GM18907 (cell line): ENCODE measurements around the gene AMIGO2.

Experiments
- ATAC-seq: cut with Tn5 transposase; IDR thresholded peaks from one replicate; pipeline ENCODE4 v1.9.1; 2021; ENCODE audit warnings: mild to moderate bottlenecking, moderate library complexity; ENCODE audit not compliant: unreplicated experiment

The AMIGO2 gene

GRCh38 chr12:47038270-47038748, 41.5 kb downstream of the AMIGO2 start:
- ATAC-seq, result no peak

GRCh38 chr12:47035484-47035883, 44.3 kb downstream of the AMIGO2 start:
- no peak for ATAC-seq

- no peak for ATAC-seq
Observed at GRCh38 chr12:47034661-47035060, 45.1 kb downstream of the AMIGO2 start.

GRCh38 chr12:47033789-47034555, 45.8 kb downstream of the AMIGO2 start:
- ATAC-seq, result no peak

GRCh38 chr12:47033081-47033480, 46.7 kb downstream of the AMIGO2 start:
- ATAC-seq, result no peak

GRCh38 chr12:47032644-47033043, 47.1 kb downstream of the AMIGO2 start:
- ATAC-seq, result no peak

- no peak for ATAC-seq
Observed at GRCh38 chr12:47029903-47030302, 49.9 kb downstream of the AMIGO2 start.

- ATAC-seq, result no peak
Observed at GRCh38 chr12:47028981-47029708, 50.6 kb downstream of the AMIGO2 start.

GRCh38 chr12:47028186-47028585, 51.6 kb downstream of the AMIGO2 start:
- ATAC-seq, result no peak
